Renal pelvis (tissue), 4 donors: ENCODE results near the gene IL5. TPM values are rescaled to one million over a fixed set of nuclear protein-coding genes. Genes with fewer than 3 reads are reported as not detected.
"Not testable (repeated sequence)": the region's sequence is repeated elsewhere in the genome, so short reads cannot be mapped to it uniquely, and the experiment has no call there.

ENCODE experiments used
- DNase-seq: peaks from one replicate; pipeline ENCODE4 v3.0.0-alpha.2; 2013
- polyA plus RNA-seq, 3 donors: library from polyadenylated mRNA; unstranded; fragments of 120-200 nt; gene quantifications; one replicate each; pipeline ENCODE4 v1.2.1, GENCODE V29; 2013; ENCODE audit not compliant: insufficient read length in 3 of 3

IL5 gene
- polyA plus RNA-seq, 3 donors: not detected

DNA sequence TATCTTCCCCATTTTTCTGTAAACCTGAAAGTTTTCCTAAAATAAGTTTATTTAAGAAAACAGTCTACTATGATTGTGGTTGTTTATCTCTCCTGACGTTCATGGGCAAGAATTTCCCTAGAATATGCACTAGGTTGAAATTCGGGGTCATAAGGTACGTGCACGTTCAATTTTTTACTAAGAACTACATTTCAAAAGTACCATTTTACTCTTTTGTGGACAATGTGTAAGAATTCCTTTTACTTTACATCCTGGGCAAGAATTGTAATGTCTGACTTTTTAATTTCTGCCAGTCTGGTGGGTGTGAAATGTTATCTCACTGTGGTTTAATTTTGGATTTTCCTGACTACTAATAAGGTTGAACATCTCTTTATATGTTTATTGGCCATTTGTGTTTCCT is 12.4 kb downstream of the IL5 start:
- no peak for DNase-seq

- no peak for DNase-seq
Observed at GRCh38 chr5:132528866-132529634, 14.3 kb downstream of the IL5 start.

DNA sequence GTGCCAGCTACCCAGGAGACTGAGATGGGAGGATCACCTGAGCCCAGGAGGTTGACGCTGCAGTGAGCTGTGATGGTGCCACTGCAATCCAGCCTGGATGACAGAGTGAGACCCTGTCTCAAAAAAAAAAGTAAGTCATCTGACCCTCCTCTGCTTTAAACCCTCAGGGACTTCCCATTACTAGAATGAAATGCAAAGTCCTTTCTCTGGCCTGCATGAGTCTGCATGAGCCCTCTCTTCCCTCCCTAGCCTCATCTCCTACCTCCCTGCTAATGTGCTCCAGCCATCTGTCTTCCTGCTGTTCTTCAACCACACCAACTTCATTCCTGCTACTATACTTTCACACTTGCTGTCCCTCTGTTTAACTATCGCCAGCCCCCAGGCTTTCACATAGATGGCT is 15.3 kb downstream of the IL5 start:
- DNase-seq: no peak

DNA sequence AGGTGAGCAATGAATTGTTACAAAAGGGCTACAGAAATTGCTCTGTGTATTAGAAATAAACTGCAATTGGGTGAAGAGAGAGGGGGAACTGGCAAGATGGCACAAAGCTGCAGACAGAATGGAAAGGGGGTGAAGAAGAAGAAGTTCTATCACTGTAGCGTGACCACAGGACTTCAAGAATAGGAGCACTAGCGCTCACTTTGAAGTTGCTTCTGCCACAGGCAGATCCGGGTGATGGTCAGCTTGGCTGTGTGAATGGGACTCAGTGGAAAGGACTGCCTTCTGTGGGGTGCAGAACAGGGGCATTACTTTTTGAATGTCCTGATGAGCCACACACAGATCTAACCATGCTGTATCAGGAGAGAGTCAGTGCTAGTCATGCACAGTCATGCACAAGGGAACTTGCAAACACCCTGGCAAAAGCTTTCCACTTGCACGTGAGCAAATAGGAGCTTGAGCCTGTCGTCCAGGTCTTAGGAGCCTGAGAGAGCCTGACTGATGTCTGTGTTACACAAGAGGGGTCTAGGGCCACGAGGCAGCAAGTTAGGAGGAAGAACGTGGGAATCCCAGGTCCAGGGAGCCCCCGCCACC is 16.3 kb downstream of the IL5 start:
- DNase-seq: no peak

DNA sequence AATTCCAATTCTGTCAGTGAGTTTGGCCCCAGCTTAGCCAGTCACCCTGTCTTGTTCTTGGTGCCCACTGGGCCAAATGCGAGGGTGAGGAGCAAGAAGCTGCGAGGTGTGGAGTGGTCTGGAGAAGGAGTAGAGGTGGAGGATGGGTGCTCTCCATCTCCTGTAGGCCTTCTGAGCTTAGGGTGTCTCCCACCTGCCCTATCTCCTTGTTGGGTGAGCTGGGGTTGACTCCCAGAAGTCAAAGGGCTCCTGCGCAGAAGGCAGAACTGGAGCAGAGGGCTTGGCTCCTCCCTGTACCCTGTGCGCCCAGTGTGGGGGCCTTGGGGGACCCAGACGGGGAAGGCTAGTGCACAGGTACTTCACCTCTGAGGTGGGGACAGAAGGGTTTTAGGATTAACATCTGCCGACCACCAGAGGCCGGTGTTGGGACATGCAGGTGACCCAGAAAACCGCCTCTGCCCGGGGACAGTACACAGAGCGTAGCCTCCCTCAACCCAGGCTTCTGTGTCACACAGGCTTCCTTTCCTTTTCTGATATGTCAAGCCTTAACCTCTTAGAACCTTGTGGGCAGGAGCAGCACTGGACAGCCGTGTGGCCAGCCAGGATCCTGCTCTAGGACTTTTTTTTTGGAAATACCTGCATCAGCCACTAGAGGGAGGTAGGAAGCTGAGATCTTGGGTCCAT is 16.9 kb downstream of the IL5 start:
- peak; percentile 58 for DNase-seq

GRCh38 chr5:132525299-132525724 is 18.0 kb downstream of the IL5 start:
- DNase-seq: no peak

DNA sequence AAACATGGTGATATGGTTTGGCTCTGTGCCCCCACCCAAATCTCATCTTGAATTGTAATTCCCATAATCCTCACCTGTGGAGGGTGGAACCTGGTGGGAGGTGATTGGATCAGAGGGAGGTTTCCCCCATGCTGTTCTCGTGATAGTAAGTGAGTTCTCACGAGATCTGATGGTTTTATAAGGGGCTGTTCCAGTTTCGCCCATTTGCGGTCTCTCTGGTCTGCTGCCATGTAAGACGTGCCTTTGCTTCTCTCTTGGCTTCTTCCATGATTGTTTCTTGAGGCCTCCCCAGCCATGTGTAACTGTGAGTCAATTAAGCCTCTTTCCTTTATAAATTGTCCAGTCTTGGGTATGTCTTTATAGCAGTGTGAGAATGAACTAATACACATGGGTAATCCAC is 18.4 kb downstream of the IL5 start:
- not testable (repeated sequence) for DNase-seq

DNA sequence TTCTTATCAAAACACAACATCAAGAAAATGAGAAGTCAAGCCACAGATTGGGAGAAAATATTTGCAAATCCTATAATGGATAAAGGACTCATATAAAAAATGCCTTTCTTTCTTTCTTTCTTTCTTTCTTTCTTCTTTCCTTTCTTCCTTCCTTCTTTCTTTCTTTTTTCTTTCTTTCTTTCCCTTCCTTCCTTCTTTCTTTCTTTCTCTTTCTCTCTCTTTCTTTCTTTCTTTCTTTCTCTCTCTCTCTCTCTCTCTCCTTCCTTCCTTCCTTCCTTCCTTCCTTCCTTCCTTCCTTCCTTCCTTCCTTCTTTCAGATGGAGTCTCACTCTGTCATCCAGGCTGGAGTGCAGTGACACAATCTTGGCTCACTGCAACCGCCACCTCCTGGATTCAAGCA is 21.3 kb downstream of the IL5 start:
- not testable (repeated sequence) for DNase-seq

DNA sequence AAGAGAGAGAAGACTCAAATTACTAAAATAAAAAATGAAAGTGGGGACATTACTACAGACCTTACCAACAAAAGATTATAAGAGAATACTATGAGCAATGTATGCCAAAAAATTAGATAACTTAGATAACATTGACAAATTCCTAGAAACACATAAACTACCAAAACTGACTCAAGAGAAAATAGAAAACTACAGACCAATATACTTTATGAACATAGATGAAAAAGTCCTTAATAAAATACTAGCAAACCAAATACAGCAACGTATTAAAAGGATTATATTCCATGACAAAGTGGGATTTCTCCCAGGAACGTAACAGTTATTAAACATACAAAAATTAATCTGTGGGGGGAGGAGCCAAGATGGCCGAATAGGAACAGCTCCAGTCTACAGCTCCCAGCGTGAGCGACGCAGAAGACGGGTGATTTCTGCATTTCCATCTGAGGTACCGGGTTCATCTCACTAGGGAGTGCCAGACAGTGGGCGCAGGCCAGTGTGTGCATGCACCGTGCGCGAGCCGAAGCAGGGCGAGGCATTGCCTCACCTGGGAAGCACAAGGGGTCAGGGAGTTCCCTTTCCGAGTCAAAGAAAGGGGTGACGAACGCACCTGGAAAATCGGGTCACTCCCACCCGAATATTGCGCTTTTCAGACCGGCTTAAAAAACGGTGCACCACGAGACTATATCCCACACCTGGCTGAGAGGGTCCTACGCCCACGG is 29.5 kb downstream of the IL5 start:
- not testable (repeated sequence) for DNase-seq

- DNase-seq: no peak
Observed at GRCh38 chr5:132510076-132510475, 33.2 kb downstream of the IL5 start.

DNA sequence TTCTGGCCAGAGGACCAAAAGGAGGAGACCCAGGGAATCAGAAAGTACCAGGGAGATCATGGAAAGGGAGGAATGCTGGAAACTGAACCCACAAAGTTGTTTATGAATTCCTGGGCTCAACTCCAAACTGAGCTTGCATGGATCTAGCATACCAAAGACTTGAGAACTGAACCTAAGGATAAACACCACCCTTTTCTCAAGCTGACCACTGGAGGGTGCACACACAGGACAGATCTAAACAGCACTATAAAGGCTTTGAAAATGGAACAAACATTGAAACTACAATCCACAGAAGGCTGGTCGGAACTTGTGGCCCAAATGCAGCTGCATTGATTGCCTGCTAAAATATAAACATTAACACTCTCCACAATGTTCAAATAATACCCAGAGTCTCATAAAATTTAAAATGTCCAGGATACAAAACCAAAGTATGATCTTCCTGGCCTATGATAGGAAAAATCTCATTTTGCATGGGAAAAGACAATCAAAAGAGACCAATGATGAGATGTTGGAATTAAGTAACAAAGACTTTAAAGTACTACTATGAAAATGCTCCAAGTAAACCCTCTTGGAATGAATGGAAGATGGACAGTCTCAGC is 37.1 kb downstream of the IL5 start:
- DNase-seq: peak; percentile 46

DNA sequence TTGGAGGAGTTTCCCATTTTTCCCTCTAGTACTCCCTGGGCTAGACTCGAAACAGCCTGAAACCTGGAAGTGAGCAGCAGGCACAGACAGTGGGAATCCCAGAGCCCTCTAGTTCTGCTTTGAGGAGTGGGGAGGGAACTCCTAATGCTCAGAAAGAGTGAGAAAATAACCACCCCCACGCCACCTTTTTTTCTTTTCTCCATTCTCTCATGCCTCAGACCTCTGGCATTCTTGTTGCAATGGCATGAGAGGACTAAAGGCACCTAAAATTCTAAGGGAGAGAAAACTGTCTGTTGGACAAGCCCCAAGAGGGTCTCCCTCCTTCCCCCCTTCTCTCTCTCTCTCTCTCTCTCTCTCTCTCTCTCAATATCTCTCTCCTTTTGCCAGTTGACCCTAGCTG is 37.7 kb downstream of the IL5 start:
- DNase-seq: no peak

DNA sequence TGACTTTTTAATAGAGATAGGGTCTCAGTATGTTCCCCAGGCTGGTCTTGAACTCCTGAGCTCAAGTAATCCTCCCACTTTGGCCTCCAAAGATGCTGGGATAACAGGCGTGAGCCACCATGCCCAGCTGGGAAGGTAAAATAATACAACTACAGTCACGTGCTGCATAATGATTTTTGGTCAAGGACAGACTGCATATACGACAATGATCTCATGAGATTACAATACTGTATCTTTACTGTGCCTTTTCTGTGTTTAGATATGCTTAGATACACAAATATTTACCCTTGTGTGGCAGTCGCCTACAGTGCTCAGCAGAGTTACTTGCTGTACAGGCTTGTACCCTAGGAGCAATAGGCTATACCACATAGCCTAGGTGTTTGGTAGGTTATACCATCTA is 38.6 kb downstream of the IL5 start:
- DNase-seq: no peak

DNA sequence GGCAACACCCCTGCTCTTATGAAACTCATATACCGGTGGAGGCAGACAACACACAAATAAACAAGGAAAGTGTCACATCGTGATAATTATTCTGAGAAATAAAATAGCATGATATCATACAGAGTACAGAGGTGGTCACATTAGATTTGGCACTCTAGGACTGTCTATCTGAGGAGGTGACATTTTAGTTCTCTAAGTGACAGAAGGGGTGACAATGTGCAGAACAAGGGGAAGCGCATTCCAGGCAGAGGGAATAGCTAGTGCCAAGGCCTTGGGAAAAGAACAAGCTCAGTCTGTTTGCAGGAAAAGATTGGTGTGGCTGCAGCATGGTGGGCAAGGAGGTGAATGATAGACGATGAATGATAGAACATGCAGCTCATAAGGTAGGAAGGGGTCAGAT is 40.1 kb downstream of the IL5 start:
- DNase-seq: no peak

- DNase-seq: no peak
Observed at GRCh38 chr5:132501961-132502931, 41.1 kb downstream of the IL5 start.

- DNase-seq: no peak
Observed at GRCh38 chr5:132501629-132501956, 41.7 kb downstream of the IL5 start.

DNA sequence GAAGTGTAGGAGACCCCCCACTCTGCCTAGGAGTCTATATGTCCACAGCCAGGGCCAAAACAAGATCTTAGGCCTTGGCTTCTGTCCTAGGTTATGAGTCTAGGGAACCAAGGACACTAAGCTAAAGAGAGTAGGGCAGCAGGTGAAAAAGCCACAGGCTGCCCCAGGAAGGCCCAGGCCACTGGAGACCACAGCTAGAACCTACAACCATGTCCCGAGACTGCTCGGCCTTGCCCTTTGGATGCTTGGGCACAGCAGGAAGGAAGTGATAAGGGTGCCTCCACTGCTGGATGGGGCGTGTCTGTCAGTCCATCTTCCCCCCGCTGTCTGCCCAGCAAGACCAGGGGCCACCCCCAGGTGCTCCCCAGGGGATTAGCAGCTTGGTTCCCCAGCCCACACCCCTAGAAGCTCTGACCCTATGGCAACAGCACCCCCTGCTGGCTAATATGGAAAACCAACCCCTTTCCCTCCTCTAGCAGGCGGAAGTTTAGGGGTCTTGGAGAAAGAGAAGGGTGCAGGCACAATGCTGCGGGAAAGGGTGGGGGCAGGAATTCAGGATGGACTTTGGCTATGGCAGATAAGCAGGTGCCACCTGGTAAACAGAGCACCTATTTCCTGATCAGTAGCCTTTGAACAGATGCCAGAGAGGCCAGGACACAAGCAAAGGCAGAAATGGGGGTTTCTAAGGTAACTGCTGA is 42.2 kb downstream of the IL5 start:
- DNase-seq: peak; percentile 52

- DNase-seq: no peak
Observed at GRCh38 chr5:132500244-132500930, 42.9 kb downstream of the IL5 start.

GRCh38 chr5:132499440-132500243 is 43.7 kb downstream of the IL5 start:
- DNase-seq: no peak
